Stimulated activated CD4-positive, alpha-beta T cell treated with anti-CD3 and anti-CD28 coated beads, Interleukin-1b, Interleukin-23, amount 100 ng/mL, for 1 hour (primary cell): ENCODE measurements around the gene TRAPPC8.
"Not testable (repeated sequence)": the region's sequence is repeated elsewhere in the genome, so short reads cannot be mapped to it uniquely, and the experiment has no call there.

ENCODE experiments used
- DNase-seq, 2 donors: peaks; one replicate each; pipeline ENCODE4 v3.0.0-alpha.2; 2020; ENCODE audit warnings: low read depth in 2 of 2

Gene TRAPPC8

DNA sequence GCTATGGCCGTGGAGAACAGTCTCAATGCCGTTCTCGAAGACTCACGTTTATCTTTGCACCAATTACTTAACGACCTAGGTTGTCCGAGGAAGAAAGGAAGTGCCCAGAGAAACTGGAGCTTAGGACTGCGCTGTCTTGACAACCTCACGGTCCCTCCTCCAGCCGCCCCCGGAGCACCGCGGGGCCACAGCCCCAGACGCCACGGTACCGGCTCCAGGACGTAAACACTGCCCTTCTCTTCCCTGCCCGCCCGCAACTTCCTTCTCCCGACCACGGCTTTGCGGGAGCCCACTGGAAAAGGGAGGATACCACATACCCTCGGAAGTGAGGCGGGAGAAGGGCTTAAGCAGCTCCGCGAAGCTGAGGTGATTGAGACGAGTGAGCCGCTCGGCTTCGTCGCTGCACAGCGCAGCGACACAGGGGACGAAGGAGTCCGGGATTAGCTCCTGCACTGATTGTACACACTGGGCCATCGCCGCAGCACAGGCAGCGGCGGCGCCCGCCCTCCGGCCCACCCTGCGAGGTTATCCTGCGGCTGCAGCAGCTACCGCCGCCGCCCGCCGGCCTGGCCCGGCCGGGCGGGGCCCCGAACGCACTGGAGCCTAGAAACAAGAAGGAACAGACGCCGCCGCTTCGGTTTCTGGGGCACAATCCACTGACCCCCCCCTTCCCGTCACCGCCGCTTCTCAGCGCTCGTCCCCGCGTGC, 483 bp downstream of the TRAPPC8 start:
- DNase-seq, result no peak

DNA sequence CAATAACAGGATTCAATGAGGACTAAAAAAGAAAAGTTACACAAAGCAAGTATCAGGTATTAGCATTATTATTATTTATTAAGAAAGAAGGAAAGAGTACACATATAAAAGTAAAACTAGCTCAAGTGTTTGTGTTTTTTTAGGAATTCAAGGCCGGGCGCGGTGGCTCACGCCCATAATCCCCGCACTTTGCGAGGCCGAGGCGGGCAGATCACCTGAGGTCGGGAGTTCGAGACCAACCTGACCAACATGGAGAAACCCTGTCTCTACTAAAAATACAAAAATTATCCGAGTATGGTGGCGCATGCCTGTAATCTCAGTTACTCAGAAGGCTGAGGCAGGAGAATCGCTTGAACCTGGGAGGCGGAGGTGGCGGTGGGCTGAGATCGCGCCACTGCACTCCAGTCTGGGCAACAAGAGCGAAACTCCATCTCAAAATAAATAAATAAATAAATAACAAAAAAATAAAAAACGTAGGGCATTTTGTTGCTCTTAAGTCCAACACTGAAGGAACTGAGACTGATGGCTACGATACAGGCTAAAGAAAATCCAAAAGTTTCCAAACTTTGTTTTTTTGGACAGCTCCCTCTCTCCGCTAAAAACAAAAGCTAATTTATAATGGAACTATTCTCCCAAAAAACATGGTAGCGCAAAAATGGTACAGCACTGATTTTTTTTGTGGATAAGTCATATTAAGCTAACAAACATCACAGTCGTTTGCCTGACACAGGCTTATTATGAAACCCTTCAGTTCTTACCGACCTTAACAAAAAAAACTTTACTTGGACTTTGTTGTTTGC, 1.7 kb downstream of the TRAPPC8 start:
- no peak for DNase-seq

DNA sequence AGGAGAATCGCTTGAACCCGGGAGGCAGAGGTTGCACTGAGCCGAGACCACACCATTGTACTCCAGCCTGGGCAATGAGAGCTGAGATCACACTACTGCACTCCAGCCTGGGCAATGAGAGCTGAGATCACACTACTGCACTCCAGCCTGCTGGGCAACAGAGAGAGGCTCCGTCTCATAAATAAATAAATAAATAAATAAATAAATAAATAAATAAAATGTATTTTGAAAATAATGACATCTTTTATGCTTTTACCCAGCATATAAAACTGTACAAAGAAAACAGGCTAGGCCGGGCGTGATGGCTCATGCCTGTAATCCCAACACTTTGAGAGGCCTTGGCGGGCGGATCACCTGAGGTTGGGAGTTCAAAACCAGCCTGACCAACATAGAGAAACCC, 8.2 kb downstream of the TRAPPC8 start:
- not testable (repeated sequence) for DNase-seq

DNA sequence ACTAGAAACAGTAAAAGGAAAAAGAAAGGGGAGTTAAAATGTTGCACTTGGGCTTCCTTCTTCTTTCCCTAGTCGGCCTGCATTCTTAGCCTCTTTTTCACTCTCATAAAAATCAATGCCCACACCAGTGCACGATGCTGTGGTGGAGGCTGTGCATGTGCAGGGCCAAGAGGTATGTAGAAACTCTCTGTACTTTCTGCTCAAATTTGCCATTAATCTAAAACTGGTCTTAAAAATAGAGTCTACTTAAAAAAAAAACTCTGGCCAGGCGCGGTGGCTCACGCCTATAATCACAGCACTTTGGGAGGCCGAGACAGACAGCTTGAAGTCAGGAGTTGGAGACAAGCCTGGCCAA, 11.1 kb downstream of the TRAPPC8 start:
- DNase-seq, result no peak

DNA sequence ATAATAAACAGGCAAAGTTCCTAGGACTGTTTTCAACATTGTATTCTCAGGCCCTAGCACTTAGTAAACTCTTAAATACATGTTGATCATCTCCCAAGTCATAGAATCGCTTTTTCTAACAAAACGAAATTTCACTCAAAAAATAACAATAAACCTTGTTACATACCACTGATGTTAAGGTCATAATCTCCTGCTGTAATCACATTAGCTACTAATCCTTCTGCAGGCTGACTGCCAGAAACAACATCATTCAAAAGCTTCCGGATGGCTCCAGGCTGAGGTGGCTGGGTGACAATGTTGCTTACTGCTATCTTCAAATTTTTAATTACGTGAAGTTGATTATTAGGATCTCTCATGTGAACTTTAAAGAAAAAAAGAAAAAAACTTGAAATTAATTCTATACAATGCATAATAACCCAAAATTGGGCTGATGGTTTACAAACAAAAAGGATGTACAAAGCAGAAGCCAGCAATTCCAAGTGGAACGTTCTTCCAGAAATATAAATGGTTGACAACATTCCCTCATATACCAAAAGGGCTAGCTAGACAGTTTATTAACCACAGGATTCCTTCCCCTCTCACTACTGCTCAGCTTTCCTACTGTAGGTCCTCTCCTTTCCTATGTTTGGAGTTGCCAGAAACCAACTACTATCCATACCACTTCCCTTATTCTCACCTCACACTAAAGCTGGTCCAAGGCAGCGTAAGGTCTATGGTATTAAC, 11.6 kb downstream of the TRAPPC8 start:
- DNase-seq, result no peak

DNA sequence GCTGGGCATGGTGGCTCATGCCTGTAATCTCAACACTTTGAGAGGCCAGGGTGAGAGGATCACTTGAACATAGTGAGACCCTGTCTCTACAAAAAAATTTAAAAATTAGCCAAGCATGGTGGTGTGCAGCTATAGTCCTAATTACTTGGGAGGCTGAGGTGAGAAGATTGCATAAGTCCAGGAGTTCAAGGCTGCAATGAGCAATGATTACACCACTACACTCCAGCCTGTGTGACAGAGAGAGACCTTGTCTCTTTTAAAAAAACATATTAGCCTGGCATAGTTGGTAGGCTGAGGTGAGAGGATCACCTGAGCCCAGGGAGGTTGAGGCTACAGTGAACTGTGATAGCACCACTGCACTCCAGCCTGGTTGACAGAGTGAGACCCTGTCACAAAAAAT, 13.7 kb downstream of the TRAPPC8 start:
- DNase-seq, result no peak

DNA sequence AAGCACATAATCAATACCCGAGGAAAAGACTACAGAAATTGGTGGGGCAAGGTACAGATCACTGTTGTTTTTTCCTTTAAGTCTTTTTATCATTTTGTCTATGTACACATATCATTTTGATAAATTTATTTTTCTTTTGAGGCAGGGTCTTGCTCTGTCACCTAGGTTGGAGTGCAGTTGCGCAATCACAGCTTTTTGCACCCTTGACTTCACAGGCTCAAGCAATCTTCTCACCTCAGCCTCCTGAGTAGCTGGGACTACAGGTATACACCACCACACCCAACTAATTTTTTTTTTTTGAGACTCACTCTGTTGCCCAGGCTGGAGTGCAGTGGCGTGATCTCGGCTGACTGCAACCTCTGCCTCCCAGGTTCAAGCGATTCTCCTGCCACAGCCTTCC, 15.9 kb downstream of the TRAPPC8 start:
- DNase-seq, result not testable (repeated sequence)

DNA sequence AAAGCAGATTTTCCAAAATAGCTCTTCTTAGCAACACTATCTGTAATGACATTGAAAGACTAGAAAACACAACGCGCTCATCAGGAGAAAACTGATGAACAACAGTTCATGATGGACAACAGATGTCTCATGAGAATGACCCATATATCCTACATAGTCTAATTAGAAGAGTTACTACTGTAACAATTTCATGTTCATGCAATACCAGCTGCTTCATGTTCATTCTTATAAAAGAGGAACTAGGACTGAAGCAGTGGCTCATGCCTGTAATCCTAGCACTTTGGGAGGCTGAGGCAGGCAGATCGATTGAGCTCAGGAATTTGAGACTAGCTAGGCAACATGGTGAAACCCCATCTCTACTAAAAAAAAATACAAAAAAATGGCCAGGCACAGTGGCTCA, 22.7 kb downstream of the TRAPPC8 start:
- no peak for DNase-seq

DNA sequence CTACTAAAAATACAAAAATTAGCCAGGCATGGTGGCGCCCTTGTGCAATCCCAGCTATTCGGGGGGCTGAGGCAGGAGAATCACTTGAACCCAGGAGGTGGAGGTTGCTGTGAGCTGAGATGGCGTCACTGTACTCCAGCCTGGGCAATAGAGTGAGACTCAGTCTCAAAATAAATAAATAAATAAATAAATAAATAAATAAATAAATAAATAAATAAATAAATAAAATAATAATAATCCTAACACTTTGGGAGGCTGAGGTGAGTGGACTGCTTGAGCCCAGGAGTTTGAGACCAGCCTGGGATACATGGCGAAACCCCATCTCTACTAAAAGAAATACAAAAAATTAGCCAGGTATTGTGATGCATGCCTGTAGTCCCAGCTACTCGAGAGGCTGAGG, 23.6 kb downstream of the TRAPPC8 start:
- DNase-seq, result not testable (repeated sequence)

DNA sequence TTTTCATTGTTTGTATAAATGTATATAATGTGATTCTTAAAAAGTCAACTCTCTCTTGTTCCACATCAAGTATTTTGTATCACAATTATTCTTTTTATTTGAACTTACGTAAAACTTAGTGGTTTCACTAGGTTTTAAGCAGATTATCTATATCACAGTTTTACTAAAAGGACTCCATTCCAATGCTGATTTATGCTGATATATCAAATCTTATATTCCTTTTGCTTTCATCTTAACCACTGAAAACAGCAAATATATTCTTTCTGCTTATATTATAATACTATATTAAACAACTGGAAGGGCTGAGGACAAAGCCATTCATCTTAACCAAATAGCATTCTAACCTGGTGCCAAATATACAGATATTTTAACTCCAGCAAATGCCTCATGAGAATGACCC, 24.2 kb downstream of the TRAPPC8 start:
- DNase-seq, result no peak

DNA sequence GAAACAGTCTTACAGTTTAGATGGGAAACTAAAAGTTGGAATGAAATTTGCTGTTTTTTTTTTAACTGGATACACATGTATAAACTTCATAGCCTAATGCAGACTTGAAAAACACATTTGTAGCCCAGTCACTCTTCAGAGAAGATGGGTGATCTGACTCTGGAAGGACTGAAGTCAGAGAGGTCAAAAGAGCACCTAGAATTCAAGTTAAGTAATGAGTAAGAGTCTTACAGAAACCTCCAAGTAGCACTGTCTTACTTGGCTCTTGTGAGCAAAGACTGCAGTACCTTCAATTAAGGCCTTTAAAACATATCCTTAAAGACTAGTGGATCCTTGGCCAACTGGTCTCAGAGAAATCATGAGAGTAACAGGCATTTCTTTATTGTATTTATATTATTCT, 41.9 kb downstream of the TRAPPC8 start:
- no peak for DNase-seq

DNA sequence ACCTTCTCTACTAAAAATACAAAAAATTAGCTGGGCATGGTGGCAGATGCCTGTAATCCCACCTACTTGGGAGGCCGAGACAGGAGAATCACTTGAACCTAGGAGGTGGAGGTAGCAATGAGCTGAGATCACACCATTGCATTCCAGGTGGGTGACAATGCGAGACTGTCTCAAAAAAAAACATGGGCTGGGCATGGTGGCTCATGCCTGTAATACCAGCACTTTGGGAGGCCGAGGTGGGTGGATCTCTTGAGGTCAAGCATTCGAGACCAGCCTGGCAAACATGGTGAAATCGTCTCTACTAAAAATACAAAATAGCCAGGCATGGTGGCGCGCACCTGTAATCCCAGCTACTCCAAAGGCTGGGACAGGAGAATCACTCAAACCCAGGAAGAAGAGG, 43.2 kb downstream of the TRAPPC8 start:
- DNase-seq, result not testable (repeated sequence)

DNA sequence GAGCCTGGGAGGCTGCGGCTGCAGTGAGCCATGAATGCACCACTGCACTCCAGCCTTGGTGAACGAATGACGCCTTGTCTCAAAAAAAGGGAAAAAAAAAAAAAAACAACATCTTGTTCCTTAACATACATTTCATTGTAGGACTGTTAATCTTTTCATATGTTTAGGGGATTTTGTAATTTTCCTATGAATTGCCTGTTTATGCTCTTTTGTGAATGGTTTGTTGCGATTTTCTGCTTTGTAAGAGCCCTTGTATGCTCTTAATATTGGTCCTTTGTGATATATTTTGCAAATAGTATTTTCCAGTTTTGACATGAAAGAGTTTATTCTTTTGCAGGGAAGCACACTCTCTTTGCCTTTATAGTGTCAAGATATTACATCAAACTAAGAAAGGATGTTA, 50.0 kb downstream of the TRAPPC8 start:
- DNase-seq, result no peak

DNA sequence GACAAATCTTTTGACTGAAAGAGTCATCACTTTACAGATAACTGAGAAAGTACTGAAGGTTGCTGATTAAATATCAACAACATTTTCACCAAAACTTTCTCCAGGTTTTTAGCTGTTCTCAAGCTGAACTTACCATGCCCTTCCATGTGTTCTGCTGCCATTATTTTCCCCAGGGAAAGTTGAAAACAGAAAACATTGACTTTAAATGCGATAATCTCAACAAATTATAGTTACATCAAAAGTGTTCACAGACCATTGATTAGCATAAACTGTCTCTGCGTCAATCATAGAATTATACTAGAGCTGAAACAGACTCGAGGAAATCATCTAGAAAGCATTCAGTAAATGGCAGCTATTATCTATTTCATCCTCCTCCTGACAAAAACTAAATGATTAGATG, 51.4 kb downstream of the TRAPPC8 start:
- no peak for DNase-seq

DNA sequence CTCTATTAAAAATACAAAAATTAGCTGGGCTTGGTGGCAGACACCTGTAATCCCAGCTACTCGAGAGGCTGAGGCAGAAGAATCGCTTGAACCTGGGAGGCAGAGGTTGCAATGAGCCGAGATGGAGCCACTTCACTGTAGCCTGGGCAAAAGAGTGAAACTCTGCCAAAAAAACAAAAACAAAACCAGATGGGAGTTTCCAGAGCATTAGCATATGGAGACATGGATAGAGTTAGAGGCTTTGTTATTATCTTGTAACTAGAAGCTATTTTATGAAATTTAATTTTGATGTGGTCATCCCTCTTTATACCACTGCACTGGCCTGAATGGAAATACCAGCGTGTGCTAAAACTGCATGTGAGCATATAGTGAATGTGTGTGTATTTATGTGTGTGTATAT, 58.9 kb downstream of the TRAPPC8 start:
- DNase-seq, result no peak

DNA sequence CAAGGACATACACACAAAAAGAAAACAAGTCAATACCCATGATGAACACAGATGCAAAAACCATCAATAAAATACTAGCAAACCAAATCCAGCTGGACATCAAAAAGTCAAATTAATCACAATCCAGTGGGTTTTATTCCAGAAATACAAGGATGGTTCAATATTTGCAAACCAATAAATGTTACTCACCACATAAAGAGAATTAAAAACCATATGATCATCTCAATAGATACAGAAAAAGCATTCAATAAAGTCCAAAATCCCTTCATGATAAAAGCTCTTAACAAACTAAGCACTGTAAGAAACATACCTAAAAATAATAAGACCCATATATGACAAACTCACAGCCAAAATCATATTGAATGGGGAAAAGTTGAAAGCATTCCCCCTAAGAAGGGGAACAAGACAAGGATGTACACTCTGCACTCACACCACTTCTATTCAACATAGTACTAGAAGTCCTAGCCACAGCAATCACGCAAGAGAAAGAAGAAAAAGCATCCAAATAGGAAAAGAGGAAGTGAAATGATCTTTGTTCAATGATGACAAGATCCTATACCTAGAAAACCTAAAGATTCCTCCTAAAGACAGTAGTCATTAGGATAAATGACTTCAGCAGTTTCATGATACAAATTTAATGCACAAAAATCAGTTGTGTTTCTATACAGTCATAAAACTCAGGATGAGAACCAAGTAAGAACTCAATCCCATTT, 62.6 kb downstream of the TRAPPC8 start:
- no peak for DNase-seq

DNA sequence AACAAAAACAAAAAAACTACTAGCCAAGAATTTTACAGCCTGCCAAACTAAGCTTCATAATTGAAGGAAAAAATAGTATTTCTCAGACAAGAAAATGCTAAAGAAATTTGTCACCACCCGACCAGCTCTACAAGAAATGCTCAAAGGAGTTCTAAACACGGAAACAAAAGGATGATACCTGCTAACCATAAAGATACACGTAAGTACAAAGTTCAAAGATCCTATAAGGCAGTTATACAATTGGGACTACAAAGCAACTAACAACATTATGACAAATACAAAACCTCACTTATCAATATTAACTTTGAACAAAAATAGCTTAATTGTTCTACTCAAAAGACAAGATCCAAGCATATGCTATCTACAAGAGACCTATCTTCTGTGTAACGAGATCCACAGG, 64.6 kb downstream of the TRAPPC8 start:
- no peak for DNase-seq

DNA sequence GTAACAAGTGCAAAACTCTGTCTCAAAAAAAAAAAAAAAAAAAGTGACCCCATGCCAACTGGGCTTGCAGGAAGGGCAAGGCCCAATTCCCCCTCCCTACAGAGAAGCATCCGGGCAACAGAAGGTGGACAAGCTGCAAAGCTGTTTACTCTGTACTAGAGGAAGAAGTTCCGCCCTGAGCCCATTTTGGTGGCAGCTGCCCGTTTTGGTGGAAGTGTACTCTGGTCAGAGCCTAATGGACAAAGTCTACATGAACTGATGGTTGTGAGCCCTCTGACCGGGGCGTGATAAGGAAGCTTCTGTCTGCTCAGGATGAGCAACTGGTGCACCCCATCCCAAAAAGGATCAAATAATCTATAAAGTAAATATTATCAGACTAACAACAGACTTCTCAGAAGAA, 65.0 kb downstream of the TRAPPC8 start:
- no peak for DNase-seq

DNA sequence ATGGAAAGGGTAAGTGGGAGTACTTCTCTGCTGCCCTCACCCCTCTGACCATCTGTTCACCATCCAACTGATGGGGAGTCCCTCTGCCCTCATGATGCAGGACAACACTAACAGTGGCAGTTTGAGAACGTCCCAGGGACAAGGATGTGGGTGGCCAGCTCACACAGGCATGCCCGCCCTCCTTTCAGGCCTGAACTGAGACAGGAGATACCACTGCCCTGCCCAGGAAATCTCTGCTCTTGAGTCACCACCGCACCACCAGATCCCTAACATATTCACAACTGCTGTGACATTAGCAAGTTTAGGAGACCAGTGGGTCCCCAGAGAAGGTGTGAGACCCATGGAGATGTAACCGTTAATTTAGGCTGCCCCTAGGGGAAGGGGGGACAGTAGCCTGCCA, 66.2 kb downstream of the TRAPPC8 start:
- DNase-seq, result no peak

DNA sequence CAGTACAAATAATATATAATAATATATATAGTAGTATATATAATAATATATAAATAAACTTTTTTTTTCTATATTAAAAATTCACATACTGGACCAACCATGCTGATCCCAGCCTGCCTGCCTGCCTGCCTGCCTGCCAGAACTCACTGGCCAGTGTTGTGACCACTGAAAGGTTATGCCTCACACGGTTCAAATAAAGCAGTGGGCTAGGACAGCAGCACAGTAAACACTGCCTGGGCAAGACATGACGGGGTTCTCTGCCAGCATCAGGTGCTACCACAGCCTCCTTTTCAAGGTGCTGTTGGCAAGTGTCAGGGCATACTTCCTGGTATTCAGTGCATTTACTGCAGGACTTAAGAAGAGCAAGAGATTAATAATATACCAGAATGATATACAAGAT, 67.6 kb downstream of the TRAPPC8 start:
- no peak for DNase-seq

DNA sequence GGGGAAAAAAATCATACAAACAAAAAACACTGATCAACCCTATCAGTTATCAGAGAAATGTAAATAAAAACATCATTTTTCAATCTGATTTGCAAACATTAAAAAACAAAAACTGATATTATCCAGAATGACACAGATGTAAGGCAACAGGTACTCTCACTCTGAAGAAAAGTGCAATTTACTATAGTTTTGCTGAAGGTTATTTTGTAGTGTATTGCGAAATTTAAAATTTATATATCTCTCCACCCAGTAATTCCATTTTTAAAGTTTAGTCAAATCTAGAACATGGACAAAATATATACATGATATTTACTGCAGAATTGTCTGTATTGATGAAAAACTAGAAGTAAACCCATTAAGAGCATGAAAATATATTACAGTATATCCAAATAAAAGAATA, 79.8 kb downstream of the TRAPPC8 start:
- no peak for DNase-seq

DNA sequence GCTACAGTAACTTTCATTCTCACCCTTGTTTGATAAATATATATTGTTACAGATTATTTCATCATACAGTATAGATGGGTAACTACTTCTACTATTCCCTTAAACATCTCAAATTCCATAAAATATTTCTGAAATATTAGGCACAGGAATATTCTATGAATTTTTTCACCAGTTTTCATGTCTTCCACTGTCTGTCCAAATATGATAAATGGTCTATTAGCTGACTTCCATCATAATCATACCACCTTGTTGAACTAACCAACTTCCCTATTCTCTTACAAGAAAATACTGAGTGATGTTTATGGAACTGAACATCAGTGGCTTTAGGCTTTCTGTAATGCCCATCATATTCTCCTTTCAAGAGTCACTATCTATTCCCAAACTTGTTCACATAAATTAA, 82.4 kb downstream of the TRAPPC8 start:
- DNase-seq, result no peak
